Measurements from ENCODE around the gene RAB23.

Gene RAB23

GRCh38 chr6:57180596-57180995 is 41.5 kb downstream of the RAB23 start:
- TF ChIP-seq CTCF (IDR thresholded peaks at IDR 0.05; ENCODE audit: low read depth, low read length), result no peak
- H3K4me3 ChIP-seq (ENCODE audit: low read depth, low read length), result no peak overlapping the region

GRCh38 chr6:57177545-57178265 is 44.4 kb downstream of the RAB23 start:
- no peak for TF ChIP-seq CTCF (IDR thresholded peaks at IDR 0.05; ENCODE audit: low read depth, low read length)
- no peak overlapping the region for H3K4me3 ChIP-seq (ENCODE audit: low read depth, low read length)

GRCh38 chr6:57174511-57174907 is 47.6 kb downstream of the RAB23 start:
- no peak for TF ChIP-seq CTCF (IDR thresholded peaks at IDR 0.05; ENCODE audit: low read depth, low read length)
- peak overlapping the region; percentile 92 for H3K4me3 ChIP-seq (ENCODE audit: low read depth, low read length)

GRCh38 chr6:57173886-57174510 is 48.1 kb downstream of the RAB23 start:
- TF ChIP-seq CTCF (IDR thresholded peaks at IDR 0.05; ENCODE audit: low read depth, low read length), result no peak
- peak overlapping the region; percentile 92 for H3K4me3 ChIP-seq (ENCODE audit: low read depth, low read length)

- H3K4me3 ChIP-seq (ENCODE audit: low read depth, low read length), result peak overlapping the region; percentile 92
- TF ChIP-seq CTCF (IDR thresholded peaks at IDR 0.05; ENCODE audit: low read depth, low read length), result no peak
These were observed 48.8 kb downstream of the RAB23 start for GRCh38 chr6:57173056-57173885.

- peak within 1 kb of the TSS; percentile 92 for H3K4me3 ChIP-seq (ENCODE audit: low read depth, low read length)
- TF ChIP-seq CTCF (IDR thresholded peaks at IDR 0.05; ENCODE audit: low read depth, low read length), result no peak
These were observed 49.7 kb downstream of the RAB23 start, which contains the start of gene BAG2 for GRCh38 chr6:57172136-57173055. TSS of gene BAG2 (plus strand) at chr6:57172326. CDS start at chr6:57172698, 372 bp downstream.

All from WI38 (cell line).